NCI-H146 (cell line): Measurements from ENCODE around the gene HEY2.
"Not testable (repeated sequence)": the region's sequence is repeated elsewhere in the genome, so short reads cannot be mapped to it uniquely, and the experiment has no call there.

Experiments used
- DNase-seq: peaks from one replicate; lab custom pipeline; 2025; lab: John Stamatoyannopoulos, UW

The HEY2 gene

GRCh38 chr6:125795301-125795700 is 45.9 kb downstream of the HEY2 start:
- DNase-seq: no peak

- DNase-seq: no peak
Observed at GRCh38 chr6:125797120-125797885, 47.9 kb downstream of the HEY2 start.

- no peak for DNase-seq
Observed at GRCh38 chr6:125797886-125798444, 48.5 kb downstream of the HEY2 start.

- DNase-seq: no peak
Observed at GRCh38 chr6:125798734-125799508, 49.5 kb downstream of the HEY2 start.

- DNase-seq: no peak
Observed at GRCh38 chr6:125802383-125802782, 53.0 kb downstream of the HEY2 start.

- no peak for DNase-seq
Observed at GRCh38 chr6:125802943-125803377, 53.5 kb downstream of the HEY2 start.

- no peak for DNase-seq
Observed at GRCh38 chr6:125804264-125804663, 54.8 kb downstream of the HEY2 start.

- DNase-seq: not testable (repeated sequence)
Observed at GRCh38 chr6:125804866-125805425, 55.5 kb downstream of the HEY2 start.

GRCh38 chr6:125806813-125807212 is 57.4 kb downstream of the HEY2 start:
- DNase-seq: no peak

GRCh38 chr6:125807293-125807692 is 57.9 kb downstream of the HEY2 start:
- no peak for DNase-seq

GRCh38 chr6:125808060-125808459 is 58.6 kb downstream of the HEY2 start:
- DNase-seq: no peak

- no peak for DNase-seq
Observed at GRCh38 chr6:125808591-125808990, 59.2 kb downstream of the HEY2 start.

- no peak for DNase-seq
Observed at GRCh38 chr6:125809570-125810170, 60.2 kb downstream of the HEY2 start.

GRCh38 chr6:125810445-125810844 is 61.0 kb downstream of the HEY2 start:
- DNase-seq: peak; percentile 39
